Activated CD4-positive, alpha-beta memory T cell treated with anti-CD3 and anti-CD28 coated beads, Interleukin-2, amount 10 ng/mL, durations not matched to agents 7 days and 5 days (primary cell): Measurements from ENCODE around the gene THRB. TPM values are rescaled to one million over a fixed set of nuclear protein-coding genes. Genes with fewer than 3 reads are reported as not detected.

ENCODE experiments used
- CTCF ChIA-PET: fragments of 350-600 bp; sonication (Branson Sonifier 250); formaldehyde crosslinking; loops from one replicate; lab custom pipeline; 2021; ENCODE audit warnings: antibody characterized with exemption, inconsistent platforms; lab: Charles Lee
- POLR2A ChIA-PET: fragments of 350-600 bp; sonication (Branson Sonifier 250); formaldehyde crosslinking; loops from one replicate; lab custom pipeline; 2021; ENCODE audit warnings: antibody characterized with exemption; lab: Charles Lee
- DNase-seq: peaks from one replicate; pipeline ENCODE4 v3.0.0-alpha.2; 2020
- H3K27ac Mint-ChIP-seq: one replicate; pipeline ENCODE4 v1.8.0; 2021; ENCODE audit warnings: mild to moderate bottlenecking, mixed read lengths
- H3K27me3 Mint-ChIP-seq: one replicate; pipeline ENCODE4 v1.8.0; 2021; ENCODE audit warnings: mixed read lengths
- H3K36me3 Mint-ChIP-seq: one replicate; pipeline ENCODE4 v1.8.0; 2021; ENCODE audit warnings: low read depth, mixed read lengths
- H3K4me1 Mint-ChIP-seq: one replicate; pipeline ENCODE4 v1.8.0; 2021; ENCODE audit warnings: mixed read lengths
- H3K4me3 Mint-ChIP-seq: one replicate; pipeline ENCODE4 v1.8.0; 2021; ENCODE audit warnings: mild to moderate bottlenecking, mixed read lengths
- H3K9me3 Mint-ChIP-seq: one replicate; pipeline ENCODE4 v1.8.0; 2021; ENCODE audit warnings: mixed read lengths
- total RNA-seq, 2 experiments: library from RNA; stranded (reverse); gene quantifications; one replicate each; pipeline ENCODE4 v1.2.3, GENCODE V29; 2021

The THRB gene
- total RNA-seq, 2 experiments from 2014 or later: not detected

- ChIA-PET CTCF (no interaction called here), POLR2A (no interaction called here)
- Mint-ChIP-seq H3K4me1 (no peaks in the 10 kb centered on the region), H3K27me3 (peaks cover 8% of the 10 kb centered on the region), H3K36me3 (no peaks in the 10 kb centered on the region), H3K9me3 (no peaks in the 10 kb centered on the region), H3K4me3 (no peak overlapping the region), H3K27ac (no peak overlapping the region)
- no peak for DNase-seq
Measured at GRCh38 chr3:24242012-24242698, 252.5 kb downstream of the THRB start.

- no peak overlapping the region for H3K4me3 Mint-ChIP-seq
- H3K27ac Mint-ChIP-seq: no peak overlapping the region
- peaks cover 1% of the 10 kb centered on the region for H3K4me1 Mint-ChIP-seq
- no peak for DNase-seq
- no peaks in the 10 kb centered on the region for H3K9me3 Mint-ChIP-seq
- peaks cover 2% of the 10 kb centered on the region for H3K27me3 Mint-ChIP-seq
- ChIA-PET CTCF (interaction anchor here (1.1 kb wide), 2 partner anchors 241 to 243 kb away, joined by 3 to 4 read pairs; no protein-coding TSS in a partner anchor), POLR2A (no interaction called here)
- H3K36me3 Mint-ChIP-seq: no peaks in the 10 kb centered on the region
Measured at GRCh38 chr3:24240306-24240705, 254.3 kb downstream of the THRB start.

DNA sequence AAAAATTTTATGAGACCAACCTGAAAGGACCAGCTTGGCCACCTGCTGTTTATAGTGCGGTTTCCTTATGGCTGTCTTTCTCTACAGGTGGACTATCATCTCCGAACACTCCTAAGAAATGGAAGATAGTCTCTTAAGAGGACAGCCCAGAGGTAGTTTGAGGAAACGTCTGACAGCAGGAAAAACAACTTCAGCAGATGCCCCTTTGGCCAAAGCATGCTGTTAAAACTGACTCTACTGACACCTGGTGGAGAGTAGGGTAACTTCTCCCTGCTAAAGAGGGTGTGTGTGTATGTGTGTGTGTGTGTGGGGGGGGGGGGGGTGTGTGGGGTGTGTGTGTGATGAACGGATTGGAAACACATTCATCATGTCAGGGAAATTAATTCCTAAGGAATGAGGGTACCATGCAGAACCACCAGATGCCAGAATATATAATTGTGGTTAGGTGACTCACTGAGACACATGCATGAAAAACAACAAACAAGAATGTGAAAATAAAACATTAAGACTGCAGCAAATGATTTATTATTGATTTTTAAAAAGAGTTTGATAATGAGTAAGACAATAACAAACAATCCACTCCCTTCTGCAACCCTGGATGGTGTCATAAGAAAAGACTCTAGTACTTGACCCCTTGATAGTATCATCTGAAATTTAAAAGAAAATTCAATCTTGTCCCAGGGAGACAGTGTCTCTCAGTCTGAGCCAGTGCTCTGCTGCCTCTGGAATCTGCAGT is 256.5 kb downstream of the THRB start:
- no peaks in the 10 kb centered on the region for H3K9me3 Mint-ChIP-seq
- H3K27ac Mint-ChIP-seq: no peak overlapping the region
- ChIA-PET CTCF (interaction anchor here (0.7 to 2.5 kb wide), 8 partner anchors 12 to 374 kb away, joined by 3 to 9 read pairs (median 3); no protein-coding TSS in a partner anchor), POLR2A (no interaction called here)
- H3K4me1 Mint-ChIP-seq: peaks cover 2% of the 10 kb centered on the region
- peaks cover 2% of the 10 kb centered on the region for H3K27me3 Mint-ChIP-seq
- H3K36me3 Mint-ChIP-seq: no peaks in the 10 kb centered on the region
- H3K4me3 Mint-ChIP-seq: no peak overlapping the region
- peak; percentile 18 for DNase-seq

DNA sequence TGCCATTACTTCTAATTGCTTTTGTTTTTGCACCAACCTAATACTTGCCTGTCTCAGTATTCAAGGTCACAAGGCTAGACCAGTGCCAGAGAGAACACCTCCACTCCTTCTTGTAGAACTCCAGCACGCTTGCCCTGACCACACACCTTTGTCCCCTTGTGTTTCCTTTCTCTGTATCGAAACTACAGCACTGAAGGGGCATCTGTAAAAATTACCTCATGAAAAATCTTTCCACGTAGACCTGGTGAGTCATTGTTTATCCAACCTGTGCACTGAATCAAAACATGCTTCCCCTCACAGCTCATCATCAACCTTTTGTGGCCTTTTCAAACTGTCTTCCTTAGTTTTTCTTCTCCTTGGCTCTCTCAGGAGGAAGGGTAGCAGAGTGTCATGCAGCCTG is 259.5 kb downstream of the THRB start:
- CTCF ChIA-PET: no interaction called here
- Mint-ChIP-seq H3K9me3 (no peaks in the 10 kb centered on the region), H3K36me3 (no peaks in the 10 kb centered on the region), H3K27ac (no peak overlapping the region), H3K27me3 (peaks cover 2% of the 10 kb centered on the region), H3K4me1 (peaks cover 2% of the 10 kb centered on the region), H3K4me3 (no peak overlapping the region)
- POLR2A ChIA-PET: no interaction called here
- no peak for DNase-seq

GRCh38 chr3:24232784-24233183 is 261.9 kb downstream of the THRB start:
- H3K9me3 Mint-ChIP-seq: no peaks in the 10 kb centered on the region
- no peak overlapping the region for H3K4me3 Mint-ChIP-seq
- peaks cover 2% of the 10 kb centered on the region for H3K27me3 Mint-ChIP-seq
- DNase-seq: no peak
- ChIA-PET POLR2A (no interaction called here), CTCF (no interaction called here)
- H3K4me1 Mint-ChIP-seq: peaks cover 2% of the 10 kb centered on the region
- H3K27ac Mint-ChIP-seq: no peak overlapping the region
- no peaks in the 10 kb centered on the region for H3K36me3 Mint-ChIP-seq

- ChIA-PET POLR2A (no interaction called here), CTCF (no interaction called here)
- H3K27me3 Mint-ChIP-seq: no peaks in the 10 kb centered on the region
- no peak overlapping the region for H3K4me3 Mint-ChIP-seq
- H3K4me1 Mint-ChIP-seq: no peaks in the 10 kb centered on the region
- H3K36me3 Mint-ChIP-seq: no peaks in the 10 kb centered on the region
- DNase-seq: no peak
- H3K27ac Mint-ChIP-seq: no peak overlapping the region
- no peaks in the 10 kb centered on the region for H3K9me3 Mint-ChIP-seq
Measured at GRCh38 chr3:24229468-24230221, 265.0 kb downstream of the THRB start.

DNA sequence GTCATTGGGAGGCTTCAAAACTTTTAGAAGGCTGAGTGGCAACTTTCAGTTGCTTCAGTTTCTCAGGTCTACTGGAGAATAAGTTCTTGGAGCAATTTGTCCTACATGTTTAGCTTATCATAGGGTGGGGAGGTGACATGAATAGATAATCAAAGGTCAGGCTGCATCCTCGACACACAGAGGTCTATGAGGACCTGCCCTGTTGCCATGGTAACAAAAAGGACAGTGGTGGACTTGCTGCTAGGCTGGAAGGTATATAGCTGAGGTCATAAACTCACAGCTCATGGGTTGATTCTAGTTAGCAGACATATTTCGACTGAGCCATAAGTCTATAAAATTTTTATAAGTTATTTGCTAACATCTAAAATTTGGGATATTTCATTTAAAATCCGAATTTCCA is 267.0 kb downstream of the THRB start:
- Mint-ChIP-seq H3K27me3 (no peaks in the 10 kb centered on the region), H3K27ac (no peak overlapping the region), H3K9me3 (no peaks in the 10 kb centered on the region), H3K4me3 (no peak overlapping the region), H3K4me1 (no peaks in the 10 kb centered on the region), H3K36me3 (no peaks in the 10 kb centered on the region)
- ChIA-PET CTCF (no interaction called here), POLR2A (no interaction called here)
- no peak for DNase-seq

GRCh38 chr3:24226397-24226796 is 268.3 kb downstream of the THRB start:
- Mint-ChIP-seq H3K4me1 (no peaks in the 10 kb centered on the region), H3K27ac (no peak overlapping the region), H3K27me3 (peaks cover 6% of the 10 kb centered on the region), H3K4me3 (no peak overlapping the region), H3K36me3 (no peaks in the 10 kb centered on the region), H3K9me3 (no peaks in the 10 kb centered on the region)
- CTCF ChIA-PET: interaction anchor here (1.2 kb wide), 1 partner anchor 11 kb away, joined by 3 read pairs; no protein-coding TSS in a partner anchor
- no peak for DNase-seq
- POLR2A ChIA-PET: no interaction called here

- no peak overlapping the region for H3K4me3 Mint-ChIP-seq
- peaks cover 10% of the 10 kb centered on the region for H3K27me3 Mint-ChIP-seq
- CTCF ChIA-PET: interaction anchor here (1.0 to 1.7 kb wide), 3 partner anchors 12 to 226 kb away, joined by 3 to 4 read pairs (median 3); no protein-coding TSS in a partner anchor
- H3K27ac Mint-ChIP-seq: no peak overlapping the region
- POLR2A ChIA-PET: interaction anchor here (1.5 kb wide), 1 partner anchor 309 kb away, joined by 3 read pairs; the partner anchor contains the start of genes NKIRAS1 and RPL15
- no peak for DNase-seq
- H3K9me3 Mint-ChIP-seq: no peaks in the 10 kb centered on the region
- H3K36me3 Mint-ChIP-seq: no peaks in the 10 kb centered on the region
- H3K4me1 Mint-ChIP-seq: no peaks in the 10 kb centered on the region
Measured at GRCh38 chr3:24225385-24225950, 269.2 kb downstream of the THRB start.

DNA sequence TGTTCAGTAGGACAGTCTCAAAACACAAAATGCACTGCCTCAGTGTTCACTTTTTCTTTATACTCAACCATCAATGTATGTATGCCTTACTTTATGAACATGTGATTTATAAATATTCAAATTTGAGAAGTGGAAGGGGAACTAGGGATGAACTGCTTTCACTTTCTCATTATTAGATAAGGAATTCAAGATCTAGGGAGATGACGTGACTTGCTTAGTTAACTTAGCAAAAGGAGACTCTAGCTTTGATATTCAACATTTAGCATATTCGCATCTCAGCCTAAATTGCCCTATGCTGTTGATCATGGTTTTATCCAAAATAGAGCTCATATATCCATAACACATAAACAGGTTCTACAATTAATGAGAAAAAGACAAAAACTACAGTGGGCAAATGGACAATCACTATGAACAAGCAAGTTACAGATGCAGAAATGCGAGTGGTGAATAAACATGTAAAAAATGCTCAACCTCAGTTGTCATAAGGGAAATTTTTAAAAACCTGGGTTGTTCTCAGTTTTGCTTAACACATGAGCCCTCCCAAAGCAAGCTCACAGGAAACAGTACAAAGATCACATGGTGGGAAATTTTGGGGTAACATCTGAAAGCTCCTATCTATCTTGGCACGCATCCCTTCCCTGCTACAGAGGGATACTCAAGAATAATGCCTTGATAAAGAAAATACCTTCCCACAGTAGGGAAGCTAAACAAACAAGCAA is 269.8 kb downstream of the THRB start:
- no peaks in the 10 kb centered on the region for H3K4me1 Mint-ChIP-seq
- H3K27ac Mint-ChIP-seq: no peak overlapping the region
- no peaks in the 10 kb centered on the region for H3K36me3 Mint-ChIP-seq
- ChIA-PET CTCF (interaction anchor here (1.0 to 1.7 kb wide), 2 partner anchors 39 to 225 kb away, joined by 3 to 4 read pairs; no protein-coding TSS in a partner anchor), POLR2A (interaction anchor here (1.5 kb wide), 1 partner anchor 308 kb away, joined by 3 read pairs; the partner anchor contains the start of genes NKIRAS1 and RPL15)
- peaks cover 10% of the 10 kb centered on the region for H3K27me3 Mint-ChIP-seq
- no peaks in the 10 kb centered on the region for H3K9me3 Mint-ChIP-seq
- no peak for DNase-seq
- no peak overlapping the region for H3K4me3 Mint-ChIP-seq

- CTCF ChIA-PET: no interaction called here
- Mint-ChIP-seq H3K4me1 (no peaks in the 10 kb centered on the region), H3K27ac (no peak overlapping the region), H3K36me3 (no peaks in the 10 kb centered on the region), H3K9me3 (no peaks in the 10 kb centered on the region), H3K4me3 (no peak overlapping the region), H3K27me3 (peaks cover 10% of the 10 kb centered on the region)
- no peak for DNase-seq
- POLR2A ChIA-PET: no interaction called here
Measured at GRCh38 chr3:24222165-24222805, 272.4 kb downstream of the THRB start.
